Stimulated activated naive CD8-positive, alpha-beta T cell treated with anti-CD3 and anti-CD28 coated beads, Interleukin-15, Interleukin-2, amounts not matched to agents 100 U/mL and 50 U/mL, for 24 hours (primary cell): ENCODE results near the gene GSTCD.
A peak's percentile ranks its signal among the peaks of the same experiment; 100 is the strongest.
"Not testable (repeated sequence)": the region's sequence is repeated elsewhere in the genome, so short reads cannot be mapped to it uniquely, and the experiment has no call there.

Experiments
- ATAC-seq: fragments of 150-1000 bp; cut with Tn5 transposase; one replicate; pipeline ENCODE4 v1.10.0; 2021
- DNase-seq: peaks from one replicate; pipeline ENCODE4 v3.0.0; 2021

GSTCD gene

GRCh38 chr4:105715692-105716278, 7.2 kb downstream of the GSTCD start:
- DNase-seq, result no peak
- no peak for ATAC-seq

- ATAC-seq, result no peak
Measured at GRCh38 chr4:105719204-105719603, 10.6 kb downstream of the GSTCD start.

GRCh38 chr4:105725623-105726022, 17.0 kb downstream of the GSTCD start:
- no peak for ATAC-seq
- DNase-seq, result no peak

More at GRCh38 chr4:105719204-105719603, 10.6 kb downstream of the GSTCD start:
- no peak for DNase-seq

- not testable (repeated sequence) for DNase-seq, ATAC-seq
Measured at GRCh38 chr4:105729895-105730294, 21.3 kb downstream of the GSTCD start.

GRCh38 chr4:105735217-105735616, 26.6 kb downstream of the GSTCD start:
- DNase-seq, ATAC-seq: not testable (repeated sequence)

GRCh38 chr4:105741548-105741947, 33.0 kb downstream of the GSTCD start:
- ATAC-seq (no peak), DNase-seq (no peak)

- ATAC-seq (no peak), DNase-seq (no peak)
Measured at GRCh38 chr4:105748222-105748621, 39.6 kb downstream of the GSTCD start.

GRCh38 chr4:105751718-105752299, 43.2 kb downstream of the GSTCD start:
- ATAC-seq (no peak), DNase-seq (no peak)

GRCh38 chr4:105753361-105753760, 44.8 kb downstream of the GSTCD start:
- DNase-seq (no peak), ATAC-seq (no peak)

- DNase-seq, result no peak
- ATAC-seq, result peak; percentile 19
Measured at GRCh38 chr4:105755375-105755774, 46.8 kb downstream of the GSTCD start.

- no peak for ATAC-seq
- DNase-seq, result no peak
Measured at GRCh38 chr4:105758958-105759357, 50.4 kb downstream of the GSTCD start.

- DNase-seq (no peak), ATAC-seq (no peak)
Measured at GRCh38 chr4:105765690-105766407, 57.3 kb downstream of the GSTCD start.

- ATAC-seq (no peak), DNase-seq (no peak)
Measured at GRCh38 chr4:105767579-105767978, 59.0 kb downstream of the GSTCD start.

GRCh38 chr4:105770524-105770923, 61.9 kb downstream of the GSTCD start:
- not testable (repeated sequence) for ATAC-seq, DNase-seq

- DNase-seq, ATAC-seq: not testable (repeated sequence)
Measured at GRCh38 chr4:105772065-105772464, 63.5 kb downstream of the GSTCD start.

GRCh38 chr4:105775760-105776415, 67.3 kb downstream of the GSTCD start:
- ATAC-seq, DNase-seq: not testable (repeated sequence)

- no peak for ATAC-seq
- no peak for DNase-seq
Measured at GRCh38 chr4:105780176-105780575, 71.6 kb downstream of the GSTCD start.

GRCh38 chr4:105784761-105785160, 76.2 kb downstream of the GSTCD start:
- DNase-seq, result no peak
- no peak for ATAC-seq

GRCh38 chr4:105785792-105786191, 77.2 kb downstream of the GSTCD start:
- ATAC-seq, result no peak
- no peak for DNase-seq

- ATAC-seq, result no peak
- no peak for DNase-seq
Measured at GRCh38 chr4:105786748-105787147, 78.2 kb downstream of the GSTCD start.

GRCh38 chr4:105797225-105797624, 88.6 kb downstream of the GSTCD start:
- DNase-seq, result no peak
- ATAC-seq, result no peak

- no peak for ATAC-seq
- DNase-seq, result no peak
Measured at GRCh38 chr4:105805501-105806120, 97.0 kb downstream of the GSTCD start.
